ENCODE results near the gene TACC2.
"Not testable (repeated sequence)": the region's sequence is repeated elsewhere in the genome, so short reads cannot be mapped to it uniquely, and the experiment has no call there.

TACC2 gene

GRCh38 chr10:122055252-122055651 is 66.3 kb downstream of the TACC2 start:
- in situ Hi-C loops (cut with MboI; ENCODE audit: low sequenced_read_pairs) = no loop called here

DNA sequence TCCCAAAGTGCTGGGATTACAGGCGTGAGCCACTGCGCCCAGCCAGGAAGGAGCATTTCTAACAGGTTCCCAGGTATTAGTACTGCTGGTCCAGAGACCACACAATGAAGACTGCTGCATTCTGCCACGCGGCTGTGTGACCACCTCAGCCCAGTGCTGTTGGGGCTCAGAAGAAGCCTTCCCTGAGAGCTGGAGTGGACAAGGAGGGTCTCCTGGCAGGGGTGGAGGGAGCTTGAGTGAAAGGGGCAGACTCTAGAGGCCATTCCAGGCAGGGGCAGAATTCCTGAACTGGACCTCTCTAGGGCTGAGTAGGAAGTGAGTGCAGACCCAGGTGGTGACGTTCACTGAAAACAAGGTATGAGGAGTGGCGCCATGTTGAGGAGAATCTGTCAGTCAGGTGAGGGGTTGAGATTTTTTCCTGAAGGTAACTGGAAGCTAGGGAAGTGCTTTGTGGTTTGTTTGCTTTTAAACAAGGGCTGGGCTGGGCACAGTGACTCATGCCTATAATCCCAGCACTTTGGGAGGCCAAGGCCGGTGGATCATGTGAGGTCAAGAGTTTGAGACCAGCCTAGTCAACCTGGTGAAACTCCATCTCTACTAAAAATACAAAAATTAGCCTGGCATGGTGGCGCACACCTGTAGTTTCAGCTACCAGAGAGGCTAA is 67.6 kb downstream of the TACC2 start:
- in situ Hi-C loops (cut with MboI; ENCODE audit: low sequenced_read_pairs) = no loop called here

GRCh38 chr10:122057841-122058413 is 69.0 kb downstream of the TACC2 start:
- in situ Hi-C loops (cut with MboI; ENCODE audit: low sequenced_read_pairs) = no loop called here

GRCh38 chr10:122060250-122060649 is 71.3 kb downstream of the TACC2 start:
- in situ Hi-C loops (cut with MboI; ENCODE audit: low sequenced_read_pairs) = no loop called here

GRCh38 chr10:122062831-122063674 is 74.1 kb downstream of the TACC2 start:
- in situ Hi-C loops (cut with MboI; ENCODE audit: low sequenced_read_pairs) = no loop called here

- in situ Hi-C loops (cut with MboI; ENCODE audit: low sequenced_read_pairs) = not testable (repeated sequence)
These were observed 77.5 kb downstream of the TACC2 start for GRCh38 chr10:122066337-122066939.

GRCh38 chr10:122068844-122069243 is 79.9 kb downstream of the TACC2 start:
- in situ Hi-C loops (cut with MboI; ENCODE audit: low sequenced_read_pairs) = no loop called here

DNA sequence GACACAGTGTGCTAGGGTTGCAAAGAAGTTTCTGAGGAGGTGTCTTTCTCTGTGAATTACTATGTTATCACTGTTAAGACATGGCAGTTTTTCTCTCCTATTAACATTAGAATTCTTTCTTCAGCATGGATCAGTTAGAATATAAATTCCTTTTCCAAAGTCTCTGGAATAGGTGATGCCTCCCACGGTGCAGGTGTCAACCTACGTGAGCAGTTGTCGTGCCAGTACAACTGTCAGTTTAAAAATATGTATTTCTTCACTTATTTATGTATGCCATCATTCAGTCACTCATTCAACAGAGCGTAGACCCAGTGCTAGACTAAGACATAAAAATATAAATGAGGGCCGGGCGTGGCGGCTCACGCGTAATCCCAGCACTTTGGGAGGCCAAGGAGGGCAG is 83.5 kb downstream of the TACC2 start:
- in situ Hi-C loops (cut with MboI; ENCODE audit: low sequenced_read_pairs) = no loop called here

DNA sequence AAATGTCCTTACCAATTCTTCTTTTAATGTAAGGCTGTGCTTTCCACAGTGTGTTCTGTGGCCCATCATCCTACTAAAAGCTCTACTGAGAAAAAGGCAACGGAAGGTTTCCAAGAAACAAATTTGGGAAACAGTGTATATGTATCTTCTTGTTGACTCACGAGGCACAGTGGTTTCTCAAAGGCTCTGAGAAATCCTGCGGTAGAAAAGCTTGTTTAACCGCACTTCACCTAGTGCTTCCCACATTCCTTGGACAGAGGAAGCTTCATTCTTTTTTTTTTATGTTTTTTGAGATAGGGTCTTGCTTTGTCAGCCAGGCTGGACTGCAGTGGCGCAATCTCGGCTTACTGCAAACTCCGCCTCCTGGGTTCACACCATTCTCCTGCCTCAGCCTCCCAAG is 84.5 kb downstream of the TACC2 start:
- in situ Hi-C loops (cut with MboI; ENCODE audit: low sequenced_read_pairs) = no loop called here

GRCh38 chr10:122075171-122075570 is 86.2 kb downstream of the TACC2 start:
- in situ Hi-C loops (cut with MboI; ENCODE audit: low sequenced_read_pairs) = no loop called here

DNA sequence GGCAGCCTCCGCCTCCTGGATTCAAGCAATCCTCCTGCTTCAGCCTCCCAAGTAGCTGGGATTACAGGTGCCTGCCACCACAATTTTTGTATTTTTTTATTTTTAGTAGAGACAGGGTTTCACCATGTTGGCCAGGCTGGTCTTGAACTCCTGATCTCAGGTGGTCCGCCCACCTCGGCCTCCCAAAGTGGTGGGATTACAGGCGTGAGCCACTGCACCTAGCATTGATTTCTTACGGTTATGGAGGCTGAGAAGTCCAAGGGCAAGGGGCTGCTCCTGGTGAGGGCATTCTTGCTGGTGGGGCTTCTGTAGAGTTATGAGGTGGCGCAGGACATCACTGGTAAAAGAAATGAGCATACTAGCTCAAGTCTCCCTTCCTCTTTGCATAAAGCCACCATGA is 86.9 kb downstream of the TACC2 start:
- in situ Hi-C loops (cut with MboI; ENCODE audit: low sequenced_read_pairs) = not testable (repeated sequence)

DNA sequence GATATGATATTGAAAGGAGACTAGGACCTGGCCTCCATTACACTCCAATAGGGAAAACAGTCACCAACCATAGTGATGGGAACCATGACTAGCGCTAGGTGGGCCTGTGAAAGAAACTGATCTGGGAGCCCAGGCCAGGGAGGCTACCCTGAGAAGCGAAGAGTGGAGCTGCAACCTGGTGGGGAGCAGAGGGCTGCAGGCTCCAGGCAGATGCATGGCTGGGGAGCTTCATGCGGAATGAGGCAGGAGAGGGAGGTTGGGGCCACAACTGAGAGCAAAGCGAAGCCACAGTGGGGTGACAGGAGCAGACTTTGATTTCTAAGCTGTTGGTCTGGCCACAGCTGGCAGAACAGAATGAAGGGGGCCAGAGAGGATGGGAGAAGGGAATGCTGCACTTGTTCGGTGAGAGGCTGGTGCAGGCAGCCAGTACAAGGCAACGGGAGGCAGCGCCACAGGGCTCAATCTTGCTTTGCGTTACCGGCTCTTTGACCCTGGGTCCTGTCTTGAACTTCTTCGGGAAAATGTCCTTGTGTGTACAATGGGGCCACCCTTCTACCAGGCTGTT is 88.4 kb downstream of the TACC2 start:
- in situ Hi-C loops (cut with MboI; ENCODE audit: low sequenced_read_pairs) = no loop called here

DNA sequence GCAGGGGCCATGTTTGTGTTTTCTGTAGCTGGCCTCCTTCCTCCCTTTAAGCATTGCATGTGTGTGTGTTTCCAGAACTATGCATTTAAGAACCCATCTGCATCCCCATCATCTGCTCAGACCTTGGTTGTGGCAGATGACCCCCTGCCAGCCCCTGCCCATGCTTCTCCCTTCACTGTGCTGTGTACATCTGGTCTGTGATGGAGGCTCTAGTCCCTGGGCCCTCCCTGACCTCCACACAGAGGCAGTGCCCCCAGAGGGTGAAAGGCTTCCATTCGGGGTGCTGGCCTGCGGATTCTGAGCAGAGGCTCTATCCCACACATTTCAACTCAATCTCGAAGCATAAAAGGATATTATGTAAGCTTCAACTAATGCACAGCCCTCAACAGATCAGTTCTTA is 89.4 kb downstream of the TACC2 start:
- in situ Hi-C loops (cut with MboI; ENCODE audit: low sequenced_read_pairs) = no loop called here

- in situ Hi-C loops (cut with MboI; ENCODE audit: low sequenced_read_pairs) = no loop called here
These were observed 90.2 kb downstream of the TACC2 start for GRCh38 chr10:122078965-122079795.

- in situ Hi-C loops (cut with MboI; ENCODE audit: low sequenced_read_pairs) = no loop called here
These were observed 93.9 kb downstream of the TACC2 start for GRCh38 chr10:122082616-122083477.

GRCh38 chr10:122083478-122084025 is 94.6 kb downstream of the TACC2 start:
- in situ Hi-C loops (cut with MboI; ENCODE audit: low sequenced_read_pairs) = no loop called here

DNA sequence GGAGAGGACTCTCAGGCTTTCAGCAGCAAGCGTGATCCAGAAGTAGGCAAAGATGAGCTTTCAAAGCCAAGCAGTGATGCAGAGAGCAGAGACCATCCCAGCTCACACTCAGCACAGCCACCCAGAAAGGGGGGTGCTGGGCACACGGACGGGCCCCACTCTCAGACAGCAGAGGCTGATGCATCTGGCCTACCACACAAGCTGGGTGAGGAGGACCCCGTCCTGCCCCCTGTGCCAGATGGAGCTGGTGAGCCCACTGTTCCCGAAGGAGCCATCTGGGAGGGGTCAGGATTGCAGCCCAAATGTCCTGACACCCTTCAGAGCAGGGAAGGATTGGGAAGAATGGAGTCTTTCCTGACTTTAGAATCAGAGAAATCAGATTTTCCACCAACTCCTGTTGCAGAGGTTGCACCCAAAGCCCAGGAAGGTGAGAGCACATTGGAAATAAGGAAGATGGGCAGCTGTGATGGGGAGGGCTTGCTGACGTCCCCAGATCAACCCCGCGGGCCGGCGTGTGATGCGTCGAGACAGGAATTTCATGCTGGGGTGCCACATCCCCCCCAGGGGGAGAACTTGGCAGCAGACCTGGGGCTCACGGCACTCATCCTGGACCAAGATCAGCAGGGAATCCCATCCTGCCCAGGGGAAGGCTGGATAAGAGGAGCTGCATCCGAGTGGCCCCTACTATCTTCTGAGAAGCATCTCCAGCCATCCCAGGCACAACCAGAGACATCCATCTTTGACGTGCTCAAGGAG is 95.5 kb downstream of the TACC2 start:
- in situ Hi-C loops (cut with MboI; ENCODE audit: low sequenced_read_pairs) = no loop called here

DNA sequence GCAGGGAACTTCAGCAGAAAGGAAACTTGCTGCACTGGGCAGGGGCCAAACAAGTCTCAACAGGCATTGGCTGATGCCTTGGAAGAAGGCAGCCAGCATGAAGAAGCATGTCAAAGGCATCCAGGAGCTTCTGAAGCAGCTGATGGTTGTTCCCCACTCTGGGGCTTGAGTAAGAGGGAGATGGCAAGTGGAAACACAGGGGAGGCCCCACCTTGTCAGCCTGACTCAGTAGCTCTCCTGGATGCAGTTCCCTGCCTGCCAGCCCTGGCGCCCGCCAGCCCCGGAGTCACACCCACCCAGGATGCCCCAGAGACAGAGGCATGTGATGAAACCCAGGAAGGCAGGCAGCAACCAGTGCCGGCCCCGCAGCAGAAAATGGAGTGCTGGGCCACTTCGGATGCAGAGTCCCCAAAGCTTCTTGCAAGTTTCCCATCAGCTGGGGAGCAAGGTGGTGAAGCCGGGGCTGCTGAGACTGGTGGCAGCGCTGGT is 96.5 kb downstream of the TACC2 start:
- in situ Hi-C loops (cut with MboI; ENCODE audit: low sequenced_read_pairs) = no loop called here
